SKM-1 treated with dmso at 0.1 percent for 144 hours (cell line): ENCODE results near the gene RBMS3.

Experiments used
- DNase-seq: peaks from one replicate; lab custom pipeline; 2025; ENCODE audit not compliant: unreplicated experiment; lab: John Stamatoyannopoulos, UW

Gene RBMS3

GRCh38 chr3:29275309-29275708, 5.6 kb upstream of the RBMS3 start:
- no peak for DNase-seq

GRCh38 chr3:29277249-29277648, 3.6 kb upstream of the RBMS3 start:
- DNase-seq = no peak

GRCh38 chr3:29279286-29279685, 1.6 kb upstream of the RBMS3 start:
- no peak for DNase-seq

- no peak for DNase-seq
Measured at GRCh38 chr3:29279806-29280205, 1.1 kb upstream of the RBMS3 start.

- no peak for DNase-seq
Measured at GRCh38 chr3:29281094-29281343, 148 bp downstream of the RBMS3 start.

GRCh38 chr3:29281344-29282241, 722 bp downstream of the RBMS3 start:
- no peak for DNase-seq

GRCh38 chr3:29282427-29283230, 1.8 kb downstream of the RBMS3 start:
- no peak for DNase-seq

- DNase-seq = no peak
Measured at GRCh38 chr3:29283231-29284119, 2.6 kb downstream of the RBMS3 start.

GRCh38 chr3:29284497-29284896, 3.6 kb downstream of the RBMS3 start:
- no peak for DNase-seq

- no peak for DNase-seq
Measured at GRCh38 chr3:29285471-29286071, 4.7 kb downstream of the RBMS3 start.

GRCh38 chr3:29286478-29287240, 5.8 kb downstream of the RBMS3 start:
- no peak for DNase-seq

- DNase-seq = no peak
Measured at GRCh38 chr3:29290596-29290995, 9.7 kb downstream of the RBMS3 start.

GRCh38 chr3:29291260-29291981, 10.6 kb downstream of the RBMS3 start:
- no peak for DNase-seq

- no peak for DNase-seq
Measured at GRCh38 chr3:29291982-29292363, 11.1 kb downstream of the RBMS3 start.

GRCh38 chr3:29293421-29293820, 12.6 kb downstream of the RBMS3 start:
- no peak for DNase-seq

GRCh38 chr3:29297998-29298397, 17.1 kb downstream of the RBMS3 start:
- DNase-seq = no peak

GRCh38 chr3:29301332-29302019, 20.6 kb downstream of the RBMS3 start:
- DNase-seq = no peak

GRCh38 chr3:29302619-29303018, 21.7 kb downstream of the RBMS3 start:
- DNase-seq = no peak

- DNase-seq = no peak
Measured at GRCh38 chr3:29307295-29307694, 26.4 kb downstream of the RBMS3 start.
